ENCODE data around the gene POLN. TPM values are rescaled to one million over a fixed set of nuclear protein-coding genes. Genes with fewer than 3 reads are reported as not detected.

The POLN gene
- total RNA-seq, 3 donors from 2014 or later (not counting 1 experiment from before 2014, with no cell fraction given) = 2.6 to 6.9 (median 3.3) TPM

GRCh38 chr4:2265113-2266110 is 23.5 kb upstream of the POLN start:
- 94% methylated on average over 19 of the region's 19 CpGs for WGBS (ENCODE audit: insufficient coverage)
- H3K36me3 ChIP-seq (ENCODE audit: control insufficient read depth, insufficient read depth, low read length) = no peaks in the 10 kb centered on the region
- H3K9me3 ChIP-seq (ENCODE audit: control insufficient read depth, insufficient read depth, low read length) = no peaks in the 10 kb centered on the region
- intact Hi-C loops (cut with micrococcal nuclease) = no loop called here
- H3K36me3 Mint-ChIP-seq = no peaks in the 10 kb centered on the region
- H3K27ac ChIP-seq (ENCODE audit: low read length) = no peak overlapping the region
- no peaks in the 10 kb centered on the region for H3K9me3 Mint-ChIP-seq
- no peak for DNase-seq
- H3K27me3 Mint-ChIP-seq (ENCODE audit: low read depth in 2 of 2) = no peaks in the 10 kb centered on the region
- no peaks in the 10 kb centered on the region for H3K27me3 ChIP-seq (ENCODE audit: control insufficient read depth, insufficient read depth, low read length)
- H3K4me3 ChIP-seq (ENCODE audit: low read length) = no peak overlapping the region
- TF ChIP-seq CTCF (IDR thresholded peaks at IDR 0.05) = no peak
- H3K4me1 ChIP-seq (ENCODE audit: control insufficient read depth, insufficient read depth, low read length) = peaks cover 18% of the 10 kb centered on the region
- no peak overlapping the region for H3K4me3 Mint-ChIP-seq
- peaks cover 0 to 3% of the 10 kb centered on the region in 2 donors for H3K4me1 Mint-ChIP-seq
- ATAC-seq = no peak
- H3K27ac Mint-ChIP-seq = peak overlapping the region in 1 of 2 donors; percentile 29

DNA sequence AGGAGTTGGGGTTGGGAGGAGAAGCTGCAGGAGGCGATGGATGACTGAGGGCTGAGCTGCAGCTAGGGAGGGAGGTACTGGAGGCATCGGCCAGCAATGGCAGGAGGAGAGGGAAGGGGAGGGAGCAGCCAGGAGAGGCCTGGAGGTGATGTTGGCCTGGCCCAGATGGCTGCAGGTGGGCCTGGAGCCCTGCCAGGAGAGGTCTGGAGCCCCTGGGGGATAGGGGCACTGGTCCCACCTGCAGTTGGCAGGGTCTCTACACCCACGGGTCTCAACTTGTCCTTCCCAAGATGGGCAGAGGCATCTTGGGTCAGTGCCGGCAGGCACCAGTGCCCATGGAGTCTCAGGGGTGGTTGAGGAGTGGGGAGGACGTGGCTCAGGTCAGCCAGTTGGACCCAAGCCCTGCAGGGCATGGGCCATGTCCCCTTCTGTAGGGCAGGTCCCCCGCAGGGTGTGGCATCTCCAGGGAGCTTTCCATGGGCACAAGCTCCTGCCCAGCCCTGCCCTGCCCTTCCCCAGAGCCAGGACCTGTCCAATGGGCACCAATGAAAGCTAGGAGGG is 22.6 kb upstream of the POLN start:
- no peak for TF ChIP-seq CTCF (IDR thresholded peaks at IDR 0.05)
- WGBS (ENCODE audit: insufficient coverage) = 87% methylated on average over 6 of the region's 6 CpGs
- H3K4me1 Mint-ChIP-seq = peaks cover 0 to 3% of the 10 kb centered on the region in 2 donors

DNA sequence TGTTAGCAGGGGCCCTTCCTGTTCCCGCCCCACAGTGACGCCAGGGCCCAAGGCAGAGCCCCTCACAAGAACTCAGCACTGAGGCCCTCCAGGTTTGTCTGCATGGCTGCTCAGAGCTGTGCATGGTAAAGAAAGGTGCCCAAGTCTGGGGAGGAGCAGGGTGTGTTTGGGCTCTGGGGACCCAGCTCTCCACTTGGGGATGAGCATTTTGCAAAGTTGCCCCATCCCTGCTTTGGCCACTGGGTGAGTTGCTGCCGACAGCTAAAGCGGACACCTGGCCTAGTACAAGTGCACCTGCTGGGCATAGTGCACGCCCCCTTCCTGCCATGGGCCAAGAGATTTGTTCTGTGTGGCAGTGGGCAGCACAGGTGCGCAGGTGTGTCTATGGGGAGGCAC is 22.0 kb upstream of the POLN start:
- Histone ChIP-seq H3K27me3 (ENCODE audit: control insufficient read depth, insufficient read depth, low read length) (no peaks in the 10 kb centered on the region), H3K36me3 (ENCODE audit: control insufficient read depth, insufficient read depth, low read length) (no peaks in the 10 kb centered on the region), H3K4me1 (ENCODE audit: control insufficient read depth, insufficient read depth, low read length) (peaks cover 32% of the 10 kb centered on the region), H3K4me3 (ENCODE audit: low read length) (no peak overlapping the region), H3K27ac (ENCODE audit: low read length) (no peak overlapping the region), H3K9me3 (ENCODE audit: control insufficient read depth, insufficient read depth, low read length) (no peaks in the 10 kb centered on the region)
- no peak for DNase-seq
- no peak for ATAC-seq
- Mint-ChIP-seq H3K4me1 (peaks cover 0 to 3% of the 10 kb centered on the region in 2 donors), H3K9me3 (no peaks in the 10 kb centered on the region), H3K27me3 (ENCODE audit: low read depth in 2 of 2) (no peaks in the 10 kb centered on the region), H3K27ac (peak overlapping the region in 1 of 2 donors; percentile 73), H3K36me3 (no peaks in the 10 kb centered on the region), H3K4me3 (no peak overlapping the region)
- 87% methylated on average over 6 of the region's 6 CpGs for WGBS (ENCODE audit: insufficient coverage)
- intact Hi-C loops (cut with micrococcal nuclease) = no loop called here
- no peak for TF ChIP-seq CTCF (IDR thresholded peaks at IDR 0.05)

More for the DNA sequence above, 22.6 kb upstream of the POLN start:
- no peak overlapping the region for H3K4me3 Mint-ChIP-seq
- Histone ChIP-seq H3K9me3 (ENCODE audit: control insufficient read depth, insufficient read depth, low read length) (no peaks in the 10 kb centered on the region), H3K4me3 (ENCODE audit: low read length) (no peak overlapping the region), H3K36me3 (ENCODE audit: control insufficient read depth, insufficient read depth, low read length) (no peaks in the 10 kb centered on the region), H3K27me3 (ENCODE audit: control insufficient read depth, insufficient read depth, low read length) (no peaks in the 10 kb centered on the region), H3K4me1 (ENCODE audit: control insufficient read depth, insufficient read depth, low read length) (peaks cover 26% of the 10 kb centered on the region), H3K27ac (ENCODE audit: low read length) (no peak overlapping the region)
- H3K36me3 Mint-ChIP-seq = no peaks in the 10 kb centered on the region
- ATAC-seq (no peak), DNase-seq (no peak)
- no peaks in the 10 kb centered on the region for H3K27me3 Mint-ChIP-seq (ENCODE audit: low read depth in 2 of 2)
- no peaks in the 10 kb centered on the region for H3K9me3 Mint-ChIP-seq
- H3K27ac Mint-ChIP-seq = no peak overlapping the region
- intact Hi-C loops (cut with micrococcal nuclease) = no loop called here

All from natural killer cell (primary cell).